GM19463 (cell line): ENCODE data around the gene TBXAS1.
"Not testable (repeated sequence)": the region's sequence is repeated elsewhere in the genome, so short reads cannot be mapped to it uniquely, and the experiment has no call there.

ENCODE experiments used
- ATAC-seq: cut with Tn5 transposase; IDR thresholded peaks from one replicate; pipeline ENCODE4 v1.9.1; 2021; ENCODE audit warnings: mild to moderate bottlenecking, moderate library complexity; ENCODE audit not compliant: unreplicated experiment

Gene TBXAS1

DNA sequence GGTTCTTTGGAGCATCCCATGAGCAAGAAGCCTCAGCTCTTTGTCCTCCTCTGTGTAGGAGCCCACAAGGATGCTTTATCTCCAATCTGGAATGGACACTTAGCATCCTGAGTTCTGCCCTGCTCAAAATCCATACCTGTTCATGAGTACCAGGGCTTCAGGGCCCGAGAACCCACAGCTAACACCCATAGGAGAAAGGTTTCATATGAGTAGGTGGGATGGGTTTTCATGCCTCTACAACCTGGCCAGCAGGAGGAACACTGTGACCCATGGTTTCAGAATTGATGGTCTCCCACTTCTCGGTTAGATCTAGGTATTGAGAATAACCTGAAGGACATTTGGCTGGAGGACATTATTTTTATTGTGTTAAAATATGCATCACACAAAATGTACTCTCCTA lies 57.8 kb downstream of the TBXAS1 start:
- ATAC-seq = peak; percentile 62

DNA sequence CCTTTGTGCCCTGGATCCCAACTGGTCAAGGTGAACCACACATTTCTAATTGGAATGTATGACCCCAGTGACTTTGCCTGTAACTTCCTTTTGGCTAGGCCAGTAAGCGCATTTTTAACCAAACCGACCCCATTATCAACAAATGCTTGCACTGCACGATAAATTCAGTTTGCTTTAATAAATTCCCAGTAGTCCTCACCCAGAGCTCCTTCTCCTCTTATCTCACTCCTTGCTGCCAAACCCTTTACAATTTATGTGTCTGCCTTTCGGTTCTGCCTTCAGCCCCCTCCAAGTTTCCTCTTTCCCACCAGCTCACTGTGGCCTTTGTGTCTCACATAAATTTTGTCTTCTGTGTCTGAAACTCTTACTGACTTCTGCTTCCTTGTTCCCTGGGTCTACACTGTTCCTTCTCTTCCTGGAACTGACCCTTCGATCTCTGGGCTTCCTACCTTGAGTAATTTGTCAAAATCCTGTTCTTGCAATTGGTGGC lies 59.0 kb downstream of the TBXAS1 start:
- ATAC-seq = no peak

DNA sequence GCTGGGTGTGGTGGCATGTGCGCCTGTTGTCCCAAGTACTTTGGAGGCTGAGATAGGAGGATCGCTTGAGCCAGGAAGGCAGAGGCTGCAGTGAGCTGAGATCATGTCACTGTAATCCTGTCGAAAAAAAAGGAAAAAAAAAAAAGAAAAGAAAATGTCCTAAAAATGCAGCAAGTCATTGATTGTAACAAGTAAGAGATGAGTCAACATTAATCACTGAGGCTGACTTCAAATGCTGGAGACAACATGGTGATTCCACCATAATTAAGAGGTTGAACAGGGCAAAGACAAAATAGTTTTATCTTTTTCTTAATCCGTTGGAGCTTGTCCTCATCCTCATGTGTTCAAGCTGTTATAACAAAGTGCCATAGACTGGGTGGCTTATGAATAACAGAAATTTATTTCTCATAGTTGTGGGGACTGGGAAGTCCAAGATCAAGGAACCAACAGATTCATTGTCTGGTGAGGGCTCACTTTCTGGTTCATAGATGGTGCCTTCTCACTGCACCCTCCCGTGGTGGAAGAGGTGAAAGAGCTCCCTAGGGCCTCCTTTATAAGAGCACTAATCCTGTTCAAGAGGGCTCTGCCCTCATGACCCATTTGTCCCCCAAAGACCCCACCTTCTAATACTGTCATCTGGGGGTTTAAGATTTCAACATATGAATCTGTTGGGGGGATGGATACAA lies 60.3 kb downstream of the TBXAS1 start:
- ATAC-seq = no peak

DNA sequence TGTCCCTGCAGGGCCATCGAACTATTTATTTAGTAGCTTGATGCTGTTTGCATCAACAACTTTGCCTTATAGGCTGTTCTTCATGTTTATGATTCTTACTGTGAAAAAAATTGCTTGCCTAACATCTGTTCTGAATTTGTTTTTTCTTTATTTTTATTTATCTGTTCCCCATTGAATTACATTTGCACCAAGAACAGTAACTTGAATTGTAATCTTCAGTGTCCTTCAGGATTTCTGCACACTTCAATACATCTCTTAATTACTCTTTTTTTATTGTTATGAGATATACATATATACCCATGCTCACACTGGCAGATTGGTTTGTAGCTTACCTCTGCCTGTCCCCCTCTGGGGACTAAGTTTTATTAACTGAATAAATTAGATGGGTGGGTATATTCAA lies 64.4 kb downstream of the TBXAS1 start:
- no peak for ATAC-seq

DNA sequence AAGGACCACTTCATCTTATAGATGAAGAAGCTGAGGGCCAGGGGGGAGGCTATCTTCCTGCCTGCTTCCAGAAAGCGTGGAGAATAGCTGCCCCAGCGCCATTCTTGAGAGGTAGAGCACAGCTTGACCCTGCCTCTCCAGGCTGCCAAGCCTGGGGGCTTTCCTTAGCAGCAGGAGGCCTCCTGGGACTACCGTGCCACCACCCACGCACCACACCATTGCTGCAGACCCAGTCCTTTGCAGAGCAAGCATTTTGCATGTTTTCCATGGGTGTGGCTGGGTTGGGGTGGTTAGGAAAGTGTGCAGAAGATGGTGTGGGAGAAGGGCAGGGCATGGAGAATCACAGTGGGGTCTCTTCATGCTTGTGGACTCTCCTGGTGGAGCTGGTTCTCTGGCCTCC lies 64.9 kb downstream of the TBXAS1 start:
- peak; percentile 91 for ATAC-seq

DNA sequence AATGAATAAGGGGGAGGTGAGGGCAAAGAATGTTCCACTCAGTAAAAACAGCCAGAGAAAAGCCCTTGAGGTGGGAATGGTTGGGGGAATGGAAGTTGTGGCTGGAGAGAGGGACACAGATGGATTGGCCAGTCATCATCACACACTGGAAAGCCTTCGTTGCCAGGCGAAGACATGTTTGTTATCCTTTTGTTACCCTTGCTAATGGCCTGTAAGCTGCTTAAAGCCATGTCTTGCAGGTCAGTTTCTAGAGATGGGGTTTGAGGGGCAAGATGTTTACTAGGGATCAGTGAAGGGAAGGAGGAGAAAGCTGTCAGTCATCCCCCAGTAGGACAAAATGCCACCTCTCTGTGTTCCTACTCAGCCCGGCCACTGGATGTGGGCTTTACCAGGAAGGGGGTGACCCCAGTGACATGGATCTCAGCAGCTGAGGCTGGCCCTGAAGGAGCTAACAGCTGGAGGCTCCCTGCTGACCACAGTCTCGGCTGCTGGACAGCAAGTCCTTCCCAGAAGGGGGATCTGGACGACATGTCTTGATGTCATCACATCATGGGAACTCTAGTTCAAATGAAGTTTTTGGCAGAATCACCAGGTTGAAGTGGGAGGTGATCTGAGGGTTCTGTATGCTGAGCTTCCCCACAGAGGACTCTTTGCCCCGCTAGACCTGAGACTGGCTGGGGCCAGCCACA lies 66.2 kb downstream of the TBXAS1 start:
- no peak for ATAC-seq

DNA sequence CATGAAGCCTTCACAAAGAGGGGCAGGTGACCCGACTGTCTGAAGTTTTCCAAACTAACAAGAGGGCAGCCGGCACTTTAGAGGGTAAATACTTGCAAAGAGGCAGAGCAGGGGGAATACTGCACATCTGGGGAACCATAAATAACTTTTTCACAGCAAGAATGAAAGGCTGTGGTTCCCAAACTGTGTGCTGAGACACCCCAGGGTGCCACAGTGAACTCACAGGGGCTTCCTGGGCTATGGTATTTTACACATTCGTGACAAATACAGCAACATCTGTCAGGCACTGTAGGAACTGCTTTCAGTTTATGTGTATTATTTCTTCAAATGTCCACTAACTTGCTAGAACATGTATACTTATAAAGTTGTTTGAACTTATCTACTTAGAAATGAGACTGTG lies 67.2 kb downstream of the TBXAS1 start:
- no peak for ATAC-seq

DNA sequence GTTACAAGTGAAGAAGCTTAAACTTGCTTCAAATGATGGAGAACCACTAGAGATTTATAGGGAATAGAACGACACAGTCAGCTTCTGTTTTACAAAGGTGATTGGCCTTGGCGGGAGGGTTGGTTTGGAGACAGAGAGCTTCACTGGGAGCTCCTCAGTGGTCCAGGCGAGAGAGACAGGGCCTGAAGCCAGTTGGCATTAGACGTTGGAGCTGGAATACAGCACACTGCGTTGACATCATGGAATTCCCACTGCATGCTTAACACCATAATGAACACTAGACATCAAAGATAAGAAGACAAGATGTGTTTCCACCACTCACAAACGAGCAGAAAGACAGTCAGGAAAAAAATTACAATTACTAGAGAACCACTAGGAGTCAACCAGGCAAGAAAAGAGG lies 67.8 kb downstream of the TBXAS1 start:
- no peak for ATAC-seq

DNA sequence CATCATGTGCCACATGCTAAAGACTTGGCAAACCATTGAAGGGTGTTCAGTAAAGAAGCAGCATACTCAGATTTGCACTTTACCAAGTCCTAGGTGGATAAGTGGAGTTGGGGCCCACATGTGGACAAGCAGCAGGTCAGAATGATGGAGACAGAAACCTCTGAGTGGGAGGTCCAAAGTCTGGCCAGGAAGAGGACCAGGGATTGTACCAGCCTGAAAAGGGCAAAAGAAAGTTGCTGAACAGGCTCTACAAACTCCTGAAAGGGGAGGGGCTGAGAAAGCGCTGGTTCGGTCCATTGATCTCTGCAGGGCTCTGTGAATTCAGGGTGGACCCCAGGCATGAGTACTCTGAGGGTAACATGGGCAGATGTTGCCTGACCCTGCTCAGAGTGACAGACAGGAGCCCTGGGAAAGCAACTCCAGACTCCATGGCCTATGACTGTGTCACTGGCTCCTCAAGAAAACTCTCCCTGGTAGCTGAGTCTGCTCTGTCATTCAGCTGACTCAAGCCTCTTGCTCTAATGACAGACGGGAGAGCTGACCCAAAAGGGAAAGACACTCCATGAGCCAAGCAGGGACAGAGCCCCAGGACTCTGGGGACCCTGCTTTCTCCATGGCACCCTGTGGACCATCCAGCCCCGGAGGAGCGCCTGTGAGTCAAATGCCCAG lies 68.5 kb downstream of the TBXAS1 start:
- no peak for ATAC-seq

DNA sequence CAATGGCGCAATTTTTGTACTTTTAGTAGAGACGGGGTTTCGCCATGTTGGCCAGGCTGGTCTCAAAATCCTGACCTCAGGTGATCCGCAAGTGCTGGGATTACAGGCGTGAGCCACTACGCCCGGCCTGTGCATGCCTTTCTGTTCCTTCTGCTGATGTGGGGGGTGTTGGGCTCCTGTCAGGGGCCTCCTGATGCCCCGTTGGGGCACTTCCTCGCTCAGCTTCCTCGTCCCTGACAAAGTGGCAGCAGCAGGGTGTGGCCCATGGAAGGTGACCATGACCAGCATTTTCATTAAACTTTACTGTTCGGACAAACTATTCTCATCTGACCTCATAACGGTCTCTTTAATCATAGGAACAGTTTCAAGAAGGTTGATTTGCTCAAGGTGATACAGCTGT lies 69.4 kb downstream of the TBXAS1 start:
- ATAC-seq = no peak

DNA sequence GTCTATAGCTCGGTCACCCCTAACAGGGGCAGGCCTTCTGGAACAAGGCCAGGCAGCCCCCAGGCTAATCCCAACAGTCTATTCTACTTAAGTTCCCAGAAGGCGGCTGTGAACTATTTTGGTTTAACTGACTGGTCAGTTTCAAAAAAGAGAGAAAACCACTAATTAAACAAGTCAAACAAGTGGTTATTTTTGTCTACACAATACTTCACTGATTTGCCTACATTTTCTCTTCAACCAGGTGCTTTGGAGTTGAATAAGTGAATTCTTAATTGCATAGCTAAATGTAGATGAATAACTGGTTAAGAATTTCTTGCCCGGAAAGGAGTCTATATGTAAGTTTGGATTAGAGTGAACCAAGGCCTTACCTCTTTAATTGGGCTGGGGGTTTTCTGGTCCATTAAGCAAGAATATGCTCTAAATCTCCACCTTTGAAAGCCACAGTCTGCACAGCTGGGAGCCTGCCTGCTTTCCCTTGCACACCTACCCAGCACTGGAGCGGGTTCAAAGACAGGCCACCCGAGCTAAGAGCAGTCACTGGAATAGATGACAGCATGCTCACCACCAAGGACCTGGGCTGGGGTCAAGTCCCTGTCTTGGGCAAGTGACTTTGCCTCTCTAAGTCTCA lies 70.4 kb downstream of the TBXAS1 start:
- ATAC-seq = peak; percentile 60

DNA sequence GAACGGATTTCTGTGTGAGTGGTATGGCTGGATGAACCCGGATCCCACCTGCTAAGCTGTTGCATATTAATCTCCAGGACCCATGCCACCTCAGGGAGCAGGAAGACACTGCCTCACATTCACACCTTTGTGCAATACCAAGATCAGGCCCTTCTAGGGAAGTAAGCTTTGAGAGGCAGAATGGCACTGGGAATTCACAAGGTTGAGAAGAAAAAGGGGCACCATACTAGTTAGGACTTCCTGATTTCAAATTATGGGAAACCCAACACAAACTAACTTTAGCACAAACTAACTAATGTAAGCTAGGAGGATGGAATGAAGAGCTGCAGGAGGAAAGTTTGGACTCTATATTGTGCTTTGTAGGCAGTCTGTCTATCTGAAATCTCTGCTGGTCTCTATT lies 71.3 kb downstream of the TBXAS1 start:
- ATAC-seq = no peak

DNA sequence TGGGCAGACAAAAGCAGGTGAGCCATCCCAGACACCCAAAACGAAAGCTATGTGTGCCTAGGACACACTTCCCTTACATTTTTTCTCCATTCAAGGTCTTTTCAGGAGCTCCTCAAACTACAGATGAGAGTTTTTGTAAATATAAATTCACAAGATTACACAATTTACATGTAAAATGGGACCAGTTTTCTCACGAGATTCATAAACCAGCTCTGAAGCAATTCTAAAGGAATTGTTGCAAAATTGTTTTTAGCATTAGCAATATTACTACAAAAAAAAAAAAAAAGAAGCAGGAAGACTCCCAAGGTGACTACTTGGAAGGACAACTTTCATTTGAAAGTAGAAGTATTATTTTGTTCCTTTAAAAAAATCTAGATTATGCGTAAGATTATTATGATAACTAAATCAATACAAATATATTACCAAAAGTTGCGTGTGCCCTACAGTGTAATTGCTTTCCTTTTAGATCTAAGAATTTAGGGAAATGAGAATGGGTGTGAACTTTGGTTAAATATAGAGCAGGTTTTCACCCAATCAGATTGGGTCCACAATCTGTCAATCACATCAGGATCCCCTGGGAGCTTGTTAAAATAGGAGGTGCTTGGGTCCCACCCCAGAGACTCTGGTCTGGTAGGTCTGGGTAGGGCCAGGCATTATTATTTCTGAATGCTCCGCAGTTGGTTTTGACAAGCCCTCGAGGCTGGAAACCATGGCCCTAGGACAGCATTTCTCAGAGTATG lies 72.2 kb downstream of the TBXAS1 start:
- ATAC-seq = no peak

DNA sequence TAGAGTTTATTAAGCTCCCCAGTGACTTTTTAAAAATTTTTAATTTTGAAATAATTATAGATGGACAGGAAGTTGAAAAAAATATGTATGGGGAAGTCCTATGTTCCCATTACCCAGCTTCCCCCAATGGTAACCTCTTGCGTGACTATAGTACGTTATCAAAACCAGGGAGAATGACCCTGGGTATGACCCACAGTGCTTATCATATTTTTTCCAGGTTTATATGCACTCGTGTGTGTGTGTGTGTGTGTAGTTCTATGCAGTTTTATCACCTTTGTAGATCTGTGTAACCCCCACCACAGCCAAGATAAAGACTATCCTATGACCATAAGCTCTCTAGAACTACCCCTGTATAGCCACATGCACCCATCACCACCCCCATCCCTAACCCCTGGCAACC lies 72.8 kb downstream of the TBXAS1 start:
- no peak for ATAC-seq

DNA sequence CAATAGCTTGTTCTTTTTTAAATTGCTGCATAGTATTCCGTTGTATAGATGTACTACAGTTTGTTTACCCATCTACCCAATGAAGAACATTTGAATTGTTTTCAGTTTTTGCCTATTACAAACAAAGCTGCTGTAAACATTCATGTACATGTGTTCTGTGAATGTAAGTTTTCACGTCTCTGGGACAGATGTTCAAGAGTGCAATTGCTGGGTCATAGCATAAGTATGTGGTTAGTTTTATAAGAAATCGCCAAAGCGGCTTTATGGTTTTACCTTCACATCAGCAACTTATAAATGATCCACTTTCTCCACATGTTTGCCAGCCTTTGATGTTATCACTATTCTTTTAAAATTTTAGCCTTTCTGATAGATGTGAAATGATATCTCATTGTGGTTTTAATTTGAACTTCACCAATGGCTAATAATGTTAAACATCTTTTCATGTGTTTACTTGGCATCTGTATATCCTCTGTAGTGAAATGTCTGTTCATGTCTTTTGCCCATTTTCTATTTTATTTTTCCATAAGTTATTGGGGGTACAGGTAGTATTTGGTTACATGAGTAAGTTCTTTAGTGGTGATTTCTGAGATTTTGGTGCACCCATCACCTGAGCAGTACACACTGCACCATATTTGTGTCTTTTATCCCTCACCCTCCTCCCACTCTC lies 73.5 kb downstream of the TBXAS1 start:
- no peak for ATAC-seq

DNA sequence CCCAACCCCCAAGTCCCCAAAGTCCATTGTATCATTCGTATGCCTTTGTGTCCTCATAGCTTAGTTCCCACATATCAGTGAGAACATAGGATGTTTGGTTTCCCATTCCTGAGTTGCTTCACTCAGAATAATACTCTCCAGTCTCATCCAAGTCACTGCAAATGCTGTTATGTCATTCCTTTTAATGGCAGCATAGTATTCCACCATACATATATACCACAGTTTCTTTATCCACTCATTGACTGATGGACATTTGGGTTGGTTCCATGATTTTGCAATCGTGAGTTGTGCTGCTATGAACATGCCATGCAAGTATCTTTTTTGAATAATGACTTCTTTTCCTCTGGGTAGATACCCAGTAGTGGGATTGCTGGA lies 74.0 kb downstream of the TBXAS1 start:
- not testable (repeated sequence) for ATAC-seq

DNA sequence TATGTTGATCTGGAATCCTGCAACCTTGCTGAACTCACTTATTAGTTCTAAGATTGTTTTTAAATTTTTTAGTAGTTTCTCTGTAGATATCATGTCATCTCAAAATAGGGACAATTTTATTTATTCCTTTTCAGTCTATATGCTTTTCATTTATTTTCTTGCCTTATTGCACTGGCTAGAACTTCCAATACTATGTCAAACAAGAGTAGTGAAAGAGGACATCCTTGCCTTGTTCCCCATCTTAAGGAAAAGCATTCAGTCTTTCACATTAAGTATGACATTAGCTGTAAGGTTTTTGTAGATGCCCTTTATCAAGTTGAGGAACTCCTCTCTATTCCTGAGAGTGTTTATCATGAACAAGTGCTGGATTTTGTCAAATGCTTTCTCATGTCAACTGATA lies 77.8 kb downstream of the TBXAS1 start:
- ATAC-seq = no peak

DNA sequence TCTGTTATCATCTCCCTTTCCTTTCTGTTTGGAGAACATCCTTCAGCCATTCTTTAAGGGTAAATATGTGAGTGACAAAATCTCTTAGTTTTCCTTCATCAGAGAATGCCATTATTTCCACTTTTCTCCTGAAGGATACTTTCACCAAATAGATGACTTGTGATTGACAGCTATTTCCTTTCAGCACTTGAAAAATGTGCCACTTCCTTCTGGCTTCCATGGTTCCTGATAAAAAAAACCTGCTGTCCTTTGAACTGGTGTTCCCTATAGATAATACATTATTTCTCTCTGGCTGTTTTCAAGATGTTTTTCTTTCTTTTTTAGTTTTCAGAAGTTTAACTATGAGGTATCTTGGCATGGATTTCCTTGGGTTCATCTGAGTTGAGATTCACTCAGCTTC lies 79.7 kb downstream of the TBXAS1 start:
- no peak for ATAC-seq

DNA sequence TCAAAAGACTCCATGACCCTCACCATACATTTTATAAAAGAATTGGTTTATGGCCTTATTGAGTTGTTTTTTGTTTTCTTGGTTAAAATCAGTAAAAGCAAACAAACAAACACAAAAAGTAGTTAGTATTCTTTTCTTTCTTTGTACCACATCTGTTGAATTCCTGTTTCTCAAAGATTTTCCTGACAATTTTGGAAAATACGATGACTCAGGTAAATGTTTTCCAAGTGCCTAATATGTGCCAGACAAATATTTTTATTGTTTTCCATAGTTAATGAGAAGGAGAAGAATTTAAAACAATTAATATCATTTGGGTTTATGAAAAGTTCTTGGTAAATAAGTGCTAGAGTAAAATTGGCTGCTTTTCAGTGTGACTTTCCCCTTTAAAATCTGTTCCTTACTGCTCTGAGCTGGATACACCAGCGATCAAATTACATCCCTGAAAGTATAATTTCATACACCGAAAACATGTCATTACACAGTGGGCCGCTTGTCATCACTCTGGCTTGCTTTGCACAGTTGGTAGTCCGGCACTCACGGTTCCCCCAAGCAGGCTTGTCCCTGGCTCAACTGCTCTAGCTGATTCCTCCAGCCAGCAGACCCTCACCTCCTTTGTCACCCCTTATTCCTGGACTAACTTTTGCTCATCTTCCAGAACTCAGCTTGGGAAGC lies 80.5 kb downstream of the TBXAS1 start:
- no peak for ATAC-seq
